Aorta (tissue), 5 donors: ENCODE results near the gene MPZL2. TPM values are rescaled to one million over a fixed set of nuclear protein-coding genes. Genes with fewer than 3 reads are reported as not detected.
"Not testable (repeated sequence)": the region's sequence is repeated elsewhere in the genome, so short reads cannot be mapped to it uniquely, and the experiment has no call there.

Experiments
- ATAC-seq: fragments of 200-7000 bp; cut with Tn5 transposase; one replicate; pipeline ENCODE4 v1.9.1; 2022; ENCODE audit warnings: moderate library complexity; ENCODE audit not compliant: low FRiP score
- DNase-seq, 2 donors: peaks; one replicate each; pipeline ENCODE4 v3.0.0-alpha.2; 2020
- H3K27ac ChIP-seq, 2 donors: one replicate each; pipeline ENCODE4 v1.5.1; 2013; ENCODE audit warnings: low read length in 2 of 2, mild to moderate bottlenecking in 2 of 2, moderate library complexity in 2 of 2, control low read depth in 1 of 2, inconsistent platforms in 1 of 2, low read depth in 1 of 2
- H3K27me3 ChIP-seq, 2 donors: one replicate each; pipeline ENCODE4 v1.6.1; 2013; ENCODE audit warnings: control low read depth in 1 of 2, low read length in 1 of 2, mild to moderate bottlenecking in 1 of 2, moderate library complexity in 1 of 2; ENCODE audit not compliant: insufficient read depth in 2 of 2, control insufficient read depth in 1 of 2
- H3K36me3 ChIP-seq, 2 donors: one replicate each; pipeline ENCODE4 v1.6.1; 2013; ENCODE audit warnings: control low read depth in 1 of 2, low read length in 1 of 2, mild to moderate bottlenecking in 1 of 2; ENCODE audit not compliant: insufficient read depth in 2 of 2, control insufficient read depth in 1 of 2
- H3K4me1 ChIP-seq, 2 donors: one replicate each; pipeline ENCODE4 v1.6.1; 2013; ENCODE audit warnings: low read length in 2 of 2, control low read depth in 1 of 2, mild to moderate bottlenecking in 1 of 2, moderate library complexity in 1 of 2; ENCODE audit not compliant: insufficient read depth in 2 of 2, control insufficient read depth in 1 of 2
- H3K4me3 ChIP-seq, 2 donors: one replicate each; pipeline ENCODE4 v1.5.1; 2013; ENCODE audit warnings: low read length in 2 of 2, control low read depth in 1 of 2, mild to moderate bottlenecking in 1 of 2
- H3K9me3 ChIP-seq: one replicate; pipeline ENCODE4 v1.6.1; 2013; ENCODE audit warnings: mild to moderate bottlenecking, low read length; ENCODE audit not compliant: control insufficient read depth
- WGBS, 2 donors: extraction: QIAGEN DNeasy Blood & Tissue Kit; methylation state at CpG; one replicate each; pipeline ENCODE4 v1.1.7; 2013; 5-methylcytosine and 5-hydroxymethylcytosine counted together
- intact Hi-C, 2 donors: fragments of 100-400 bp; cut with DNase I; formaldehyde crosslinking; loops; one replicate each; pipeline versions ENCODE4 v1.14.2 to v1.15.0; 2022
- long read RNA-seq, 2 donors: library from polyadenylated mRNA; unstranded; transcript quantifications; one replicate each; pipeline ENCODE4 v2.0.0, GENCODE V29; 2020 to 2021
- polyA plus RNA-seq, 2 donors: library from polyadenylated mRNA; stranded (reverse); fragments of 200-250 nt; gene quantifications; one replicate each; pipeline ENCODE4 v1.2.3, GENCODE V29; 2013
- total RNA-seq, 2 donors: library from RNA; stranded (reverse); fragmentation: NEBNext Ultra II Directional; extraction: Animal tissue kit (Norgen Biotek cat#: 25700); gene quantifications; one replicate each; pipeline ENCODE4 v1.2.1, GENCODE V29; 2021
- donor health status: healthy with polysubstance abuse.
- donor health status: Bipolar disorder and iron deficiency.
- donor health status: DM: no; HTN: no; CAD: no.
- donor health status: DM: no; HTN: no; CAD: no.
- donor health status: DM: yes; HTN: yes; CAD: no.

The MPZL2 gene
- 10 to 100 TPM; 52.7 to 63.2 TPM for total RNA-seq
- 10 to 100 TPM in 1 of 2 donors, 1 to 10 TPM in 1; 3.8 to 13.3 TPM for polyA plus RNA-seq
- long read RNA-seq, donor 1, transcript MPZL2-201 (6 exons, 2,620 nt): major isoform, 51 of 62 reads
- long read RNA-seq, donor 1, transcript MPZL2-202 (5 exons, 1,370 nt): minor isoform, 5 of 62 reads
- long read RNA-seq, donor 1, partial matches to known transcripts: 0 of 62 reads
- long read RNA-seq, donor 1, other reads (novel, unspliced or antisense): 6 of 62 reads
- long read RNA-seq, donor 2, transcript MPZL2-201 (6 exons, 2,620 nt): major isoform, 19 of 27 reads
- long read RNA-seq, donor 2, partial matches to known transcripts: 2 of 27 reads
- long read RNA-seq, donor 2, other reads (novel, unspliced or antisense): 5 of 27 reads

DNA sequence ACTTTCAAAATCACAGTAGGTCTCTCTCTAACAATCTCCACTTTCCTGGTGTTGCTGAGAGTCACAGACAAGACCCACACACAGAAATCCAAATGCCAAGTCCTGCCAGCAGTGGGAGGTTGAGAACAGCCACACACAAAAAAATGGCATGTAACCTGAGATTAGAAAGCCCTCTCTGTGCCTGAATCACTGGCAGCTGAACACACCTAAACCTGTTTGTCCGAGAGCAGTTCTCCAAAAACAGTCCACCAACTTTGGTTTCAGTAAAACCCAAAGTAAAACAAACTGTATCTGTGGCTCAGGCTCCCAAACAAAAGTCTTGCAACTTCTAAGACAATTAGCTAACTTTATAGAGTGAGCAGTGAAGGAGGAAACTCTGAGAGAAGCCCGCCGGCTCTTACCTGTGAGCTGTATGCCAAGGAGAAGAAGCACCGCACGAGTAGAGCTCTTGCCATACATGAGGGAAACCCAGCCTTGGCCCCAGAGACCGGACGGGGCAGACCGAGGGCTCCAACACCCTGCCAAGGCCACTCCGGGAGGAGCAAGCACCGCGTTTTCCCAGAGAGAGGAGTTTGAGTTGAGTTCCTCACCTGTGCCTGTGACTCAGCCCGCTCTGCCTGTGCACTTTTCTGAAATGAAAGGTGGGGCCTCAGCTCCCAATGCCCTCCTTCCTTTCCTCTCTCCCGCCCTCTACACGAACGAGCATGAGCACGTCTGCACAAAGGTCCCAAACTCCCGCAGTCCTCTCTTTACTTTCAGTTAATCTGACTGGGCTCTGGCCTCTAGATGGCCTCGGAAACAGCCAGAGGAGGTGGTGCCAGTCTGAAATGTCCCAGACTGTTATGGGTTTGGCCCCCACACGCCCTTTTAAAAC lies at the start of gene MPZL2:
Gene MPZL2, minus strand, starts transcription at position 603 of the 874 bp plus-strand sequence. Its CDS starts 144 bp downstream, at position 459.
- H3K27me3 ChIP-seq: peaks cover 3 to 5% of the 10 kb centered on the region in 2 donors
- H3K9me3 ChIP-seq: no peaks in the 10 kb centered on the region

GRCh38 chr11:118313242-118313641 lies 49.1 kb upstream of the MPZL2 start:
- Histone ChIP-seq H3K4me1 (no peaks in the 10 kb centered on the region), H3K4me3 (no peak overlapping the region), H3K27ac (no peak overlapping the region), H3K36me3 (no peaks in the 10 kb centered on the region), H3K27me3 (no peaks in the 10 kb centered on the region), H3K9me3 (peaks cover 3% of the 10 kb centered on the region)
- ATAC-seq (no peak), DNase-seq (no peak)
- intact Hi-C loops: no loop called here
- 26 to 37% methylated on average over 4 of the region's 4 CpGs for WGBS, 2 donors

More for the DNA sequence above, at the start of gene MPZL2:
- H3K4me1 ChIP-seq: no peaks in the 10 kb centered on the region
- H3K4me3 ChIP-seq: no peak within 1 kb of the TSS
- ATAC-seq (peak; percentile 67), DNase-seq (peak in 1 of 2 donors; percentile 45)
- intact Hi-C loops: no loop called here
- H3K27ac ChIP-seq: no peak within 1 kb of the TSS
- no peaks in the 10 kb centered on the region for H3K36me3 ChIP-seq
- WGBS, 2 donors: 2 to 4% methylated on average over 19 of the region's 19 CpGs

GRCh38 chr11:118312328-118312727 lies 48.2 kb upstream of the MPZL2 start:
- Histone ChIP-seq H3K36me3 (no peaks in the 10 kb centered on the region), H3K27me3 (no peaks in the 10 kb centered on the region), H3K4me3 (no peak overlapping the region), H3K9me3 (peaks cover 1% of the 10 kb centered on the region), H3K4me1 (no peaks in the 10 kb centered on the region), H3K27ac (no peak overlapping the region)
- intact Hi-C loops: no loop called here
- ATAC-seq: no peak
- WGBS, 2 donors: 89 to 90% methylated on average over 2 of the region's 2 CpGs
- DNase-seq: no peak

DNA sequence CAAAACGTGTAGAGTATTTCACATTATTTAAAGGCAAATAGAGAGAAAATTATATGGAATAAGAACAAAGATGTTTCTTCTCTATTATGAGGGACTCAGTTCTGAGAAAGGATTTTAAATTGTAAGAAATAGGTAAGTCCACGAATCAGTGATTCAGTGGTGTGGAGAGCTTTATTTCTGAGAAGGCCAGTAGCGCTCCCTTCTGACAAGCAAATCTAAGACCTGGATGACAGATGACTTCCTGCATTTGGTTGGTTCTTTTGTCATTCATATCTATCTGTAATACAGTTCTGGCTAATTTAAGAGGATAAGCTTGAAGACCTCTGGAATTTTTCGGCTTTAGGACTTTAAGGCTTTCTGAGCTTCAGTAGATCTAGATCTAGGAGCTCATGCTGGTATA lies 47.4 kb upstream of the MPZL2 start:
- H3K27ac ChIP-seq: no peak overlapping the region
- no peak overlapping the region for H3K4me3 ChIP-seq
- DNase-seq (no peak), ATAC-seq (no peak)
- H3K36me3 ChIP-seq: no peaks in the 10 kb centered on the region
- intact Hi-C loops: no loop called here
- no peaks in the 10 kb centered on the region for H3K4me1 ChIP-seq
- 39 to 42% methylated on average over 4 of the region's 4 CpGs for WGBS, 2 donors
- no peaks in the 10 kb centered on the region for H3K9me3 ChIP-seq
- no peaks in the 10 kb centered on the region for H3K27me3 ChIP-seq

GRCh38 chr11:118310781-118311485 lies 46.8 kb upstream of the MPZL2 start:
- no peaks in the 10 kb centered on the region for H3K4me1 ChIP-seq
- no peaks in the 10 kb centered on the region for H3K36me3 ChIP-seq
- ATAC-seq (no peak), DNase-seq (no peak)
- H3K4me3 ChIP-seq: no peak overlapping the region
- H3K27ac ChIP-seq: no peak overlapping the region
- intact Hi-C loops: no loop called here
- WGBS, 2 donors: 69 to 71% methylated on average over 3 of the region's 3 CpGs
- H3K27me3 ChIP-seq: no peaks in the 10 kb centered on the region
- H3K9me3 ChIP-seq: no peaks in the 10 kb centered on the region

- no peak for ATAC-seq
- intact Hi-C loops: no loop called here
- WGBS, 2 donors: 87 to 91% methylated on average over 3 of the region's 3 CpGs
Observed at GRCh38 chr11:118310271-118310670, 46.2 kb upstream of the MPZL2 start.

GRCh38 chr11:118308995-118309528 lies 45.0 kb upstream of the MPZL2 start:
- H3K9me3 ChIP-seq, intact Hi-C loops: not testable (repeated sequence)
- 84 to 87% methylated on average over 5 of the region's 5 CpGs for WGBS, 2 donors

More at GRCh38 chr11:118310271-118310670, 46.2 kb upstream of the MPZL2 start:
- Histone ChIP-seq H3K36me3 (no peaks in the 10 kb centered on the region), H3K9me3 (no peaks in the 10 kb centered on the region), H3K27me3 (no peaks in the 10 kb centered on the region), H3K4me1 (no peaks in the 10 kb centered on the region), H3K4me3 (no peak overlapping the region), H3K27ac (no peak overlapping the region)
- DNase-seq: no peak

DNA sequence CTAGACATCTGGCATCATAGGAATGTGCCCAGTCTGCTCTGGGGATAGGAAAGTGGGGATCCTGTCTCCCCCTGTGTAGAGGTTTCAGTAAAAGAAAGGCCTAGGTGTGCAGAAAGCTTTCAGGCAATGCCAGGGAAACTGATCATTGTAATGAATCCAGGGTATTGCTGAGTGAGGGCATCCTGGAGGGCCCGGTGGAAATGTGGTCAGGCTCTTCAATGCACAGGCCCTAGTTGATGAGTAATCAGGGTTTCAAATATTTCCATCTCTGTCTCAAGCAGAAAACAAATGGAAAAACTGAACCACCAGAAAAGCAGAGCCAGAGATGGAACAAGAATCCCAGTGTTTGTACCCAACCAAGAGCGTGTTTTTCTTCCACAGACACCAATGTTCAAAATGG lies 42.5 kb upstream of the MPZL2 start:
- Histone ChIP-seq H3K27ac (no peak overlapping the region), H3K4me3 (no peak overlapping the region), H3K9me3 (no peaks in the 10 kb centered on the region), H3K27me3 (no peaks in the 10 kb centered on the region), H3K36me3 (no peaks in the 10 kb centered on the region), H3K4me1 (no peaks in the 10 kb centered on the region)
- DNase-seq: no peak
- no peak for ATAC-seq
- intact Hi-C loops: no loop called here
- 87 to 88% methylated on average over 2 of the region's 2 CpGs for WGBS, 2 donors

More at GRCh38 chr11:118308995-118309528, 45.0 kb upstream of the MPZL2 start:
- not testable (repeated sequence) for H3K4me3 ChIP-seq, H3K36me3 ChIP-seq, DNase-seq, H3K27me3 ChIP-seq, ATAC-seq, H3K27ac ChIP-seq, H3K4me1 ChIP-seq
